GM21381 (cell line): ENCODE measurements around the gene ASB4.
"Not testable (repeated sequence)": the region's sequence is repeated elsewhere in the genome, so short reads cannot be mapped to it uniquely, and the experiment has no call there.

Experiments
- ATAC-seq: cut with Tn5 transposase; IDR thresholded peaks from one replicate; pipeline ENCODE4 v1.9.1; 2021; ENCODE audit warnings: mild to moderate bottlenecking, moderate library complexity; ENCODE audit not compliant: unreplicated experiment

ASB4 gene

GRCh38 chr7:95485391-95486123, at the start of gene ASB4:
Gene ASB4 (plus strand): TSS chr7:95485943. CDS start chr7:95485972, 29 bp downstream.
- no peak for ATAC-seq

GRCh38 chr7:95436407-95436806, 49.3 kb upstream of the ASB4 start:
- ATAC-seq: no peak

- no peak for ATAC-seq
Observed at GRCh38 chr7:95440394-95441038, 45.2 kb upstream of the ASB4 start.

GRCh38 chr7:95441042-95441823, 44.5 kb upstream of the ASB4 start:
- ATAC-seq: no peak

- no peak for ATAC-seq
Observed at GRCh38 chr7:95444796-95445195, 40.9 kb upstream of the ASB4 start.

GRCh38 chr7:95446618-95447017, 39.1 kb upstream of the ASB4 start:
- ATAC-seq: no peak

GRCh38 chr7:95454438-95455045, 31.2 kb upstream of the ASB4 start:
- ATAC-seq: peak; percentile 54

- ATAC-seq: no peak
Observed at GRCh38 chr7:95457947-95458346, 27.8 kb upstream of the ASB4 start.

- ATAC-seq: not testable (repeated sequence)
Observed at GRCh38 chr7:95460653-95461052, 25.1 kb upstream of the ASB4 start.

GRCh38 chr7:95467912-95468607, 17.7 kb upstream of the ASB4 start:
- no peak for ATAC-seq

GRCh38 chr7:95469187-95469586, 16.6 kb upstream of the ASB4 start:
- ATAC-seq: no peak

- ATAC-seq: no peak
Observed at GRCh38 chr7:95469848-95470247, 15.9 kb upstream of the ASB4 start.

GRCh38 chr7:95470452-95470851, 15.3 kb upstream of the ASB4 start:
- ATAC-seq: peak; percentile 96

GRCh38 chr7:95471071-95471470, 14.7 kb upstream of the ASB4 start:
- no peak for ATAC-seq

- no peak for ATAC-seq
Observed at GRCh38 chr7:95472581-95473161, 13.1 kb upstream of the ASB4 start.

GRCh38 chr7:95473276-95473985, 12.3 kb upstream of the ASB4 start:
- no peak for ATAC-seq

- ATAC-seq: no peak
Observed at GRCh38 chr7:95476072-95476847, 9.5 kb upstream of the ASB4 start.

- ATAC-seq: peak; percentile 66
Observed at GRCh38 chr7:95476904-95477594, 8.7 kb upstream of the ASB4 start.
